Panc1 (cell line): ENCODE measurements around the gene TREX2. TPM values are rescaled to one million over a fixed set of nuclear protein-coding genes. Genes with fewer than 3 reads are reported as not detected.

Source experiments
- ATAC-seq: fragments of 200-7000 bp; cut with Tn5 transposase; 2 replicates; pipeline ENCODE4 v1.9.1; 2020; ENCODE audit warnings: mild to moderate bottlenecking, moderate library complexity
- BruUV-seq: library from RNA; stranded (reverse); fragments of 400-500 nt; replicated peaks from 2 replicates; lab custom pipeline; 2021; lab: Mats Ljungman, UMichigan
- CTCF ChIA-PET: fragments of 300-600 bp; sonication (Branson Sonifier 250); formaldehyde crosslinking; loops from one replicate; lab custom pipeline; 2022; ENCODE audit warnings: antibody characterized with exemption; lab: Charles Lee
- POLR2A ChIA-PET: fragments of 300-600 bp; sonication (Branson Sonifier 250); formaldehyde crosslinking; loops from one replicate; lab custom pipeline; 2022; ENCODE audit warnings: antibody characterized with exemption; lab: Charles Lee
- DNase-seq: peaks from one replicate; pipeline ENCODE4 v3.0.0-alpha.2; 2010; ENCODE audit warnings: low read depth, low spot score
- H3K27ac ChIP-seq: 2 replicates; pipeline ENCODE4 v1.5.1; 2011; ENCODE audit warnings: mild to moderate bottlenecking, low read length, inconsistent platforms
- H3K27me3 ChIP-seq: fragments of 200-500 bp; sonication (Bioruptor generic); 2 replicates; pipeline ENCODE4 v1.6.0; 2014; ENCODE audit warnings: low read length, inconsistent platforms; ENCODE audit not compliant: control insufficient read depth, insufficient read depth
- H3K36me3 ChIP-seq: fragments of 200-500 bp; sonication (Bioruptor generic); 2 replicates; pipeline ENCODE4 v1.5.1; 2014; ENCODE audit warnings: inconsistent platforms, mild to moderate bottlenecking, low read length, moderate library complexity; ENCODE audit not compliant: control insufficient read depth, insufficient read depth
- H3K4me1 ChIP-seq: 2 replicates; pipeline ENCODE4 v1.5.1; 2011; ENCODE audit warnings: inconsistent platforms, mild to moderate bottlenecking, low read length, moderate library complexity; ENCODE audit not compliant: control insufficient read depth, insufficient read depth
- H3K4me3 ChIP-seq, 2 experiments: 2 replicates each; pipeline ENCODE4 v1.5.1; 2011 to 2012; ENCODE audit warnings: low read depth in 2 of 2, low read length in 2 of 2, mild to moderate bottlenecking in 2 of 2, inconsistent platforms in 1 of 2, moderate library complexity in 1 of 2
- H3K9me3 ChIP-seq: fragments of 200-500 bp; sonication (Bioruptor generic); 2 replicates; pipeline ENCODE4 v1.5.1; 2014; ENCODE audit warnings: low read depth, mild to moderate bottlenecking, inconsistent platforms, low read length, moderate library complexity; ENCODE audit not compliant: control insufficient read depth, insufficient read depth
- POLR2AphosphoS5 ChIP-seq: IDR thresholded peaks from 2 replicates; pipeline ENCODE4 v1.6.1; 2012; ENCODE audit warnings: mild to moderate bottlenecking, low read depth, low read length, moderate library complexity
- SIN3A ChIP-seq: IDR thresholded peaks from 2 replicates; pipeline ENCODE4 v1.6.1; 2012; ENCODE audit warnings: low read depth, mild to moderate bottlenecking, low read length, moderate library complexity, borderline replicate concordance; ENCODE audit not compliant: insufficient read depth
- TCF7L2 ChIP-seq: IDR thresholded peaks from 2 replicates; pipeline ENCODE4 v1.6.1; 2011; ENCODE audit warnings: mild to moderate bottlenecking, low read depth, low read length, inconsistent platforms
- in situ Hi-C: cut with HindIII; loops from 2 replicates; pipeline ENCODE4 v1.10.0; 2016; ENCODE audit warnings: low sequenced_read_pairs, low pct_unique_long_range_greater_than_20kb
- intact Hi-C: fragments of 100-400 bp; cut with micrococcal nuclease; formaldehyde crosslinking; loops from one replicate; pipeline ENCODE4 v1.10.0; 2022; ENCODE audit not compliant: unreplicated experiment
- total RNA-seq: library from RNA; stranded (reverse); gene quantifications from one replicate; pipeline ENCODE4 v1.2.1, GENCODE V29; 2021; ENCODE audit not compliant: unreplicated experiment
- TF ChIP-seq, protein P1 (sequence below): fragments of 450-650 bp; IDR thresholded peaks from 2 replicates; pipeline ENCODE4 v1.5.1; 2017; ENCODE audit warnings: mild to moderate bottlenecking
- TF ChIP-seq, protein P2 (sequence below), 2 experiments: IDR thresholded peaks; 2 replicates each; pipeline ENCODE4 v1.6.1; 2011 to 2012; ENCODE audit warnings: low read depth in 2 of 2, control low read depth in 1 of 2, low read length in 1 of 2, mild to moderate bottlenecking in 1 of 2, moderate library complexity in 1 of 2; ENCODE audit not compliant: insufficient read depth in 1 of 2

Gene TREX2
- total RNA-seq, 1 experiment from 2014 or later, result 2.4 TPM

DNA sequence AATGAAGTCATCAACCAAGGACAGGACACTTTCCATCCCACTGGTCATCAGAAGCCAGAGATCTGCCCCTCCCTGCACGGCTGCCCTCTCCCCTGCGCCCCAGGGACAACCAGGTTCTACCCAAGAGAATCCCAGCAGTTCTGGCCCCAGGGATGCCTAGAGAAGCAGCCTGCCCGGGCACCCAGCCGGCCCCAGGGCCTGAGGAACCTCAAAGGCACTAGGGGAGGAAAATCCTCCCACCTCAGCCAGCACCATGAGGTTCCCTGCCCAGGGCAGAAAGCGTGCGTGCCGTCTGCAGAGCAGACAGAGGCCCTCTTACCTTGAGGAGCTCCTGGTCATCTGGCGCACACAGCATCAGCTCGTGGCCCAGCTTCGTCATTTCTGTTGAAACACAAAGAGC is 16.4 kb upstream of the TREX2 start:
- Histone ChIP-seq H3K4me1 (no peaks in the 10 kb centered on the region), H3K36me3 (no peaks in the 10 kb centered on the region), H3K27me3 (no peaks in the 10 kb centered on the region), H3K27ac (no peak overlapping the region), H3K4me3 (no peak overlapping the region), H3K9me3 (no peaks in the 10 kb centered on the region)
- BruUV-seq, result no TSS peak
- DNase-seq, result no peak
- intact Hi-C loops, result no loop called here
- no peak for TF ChIP-seq TCF7L2
- TF ChIP-seq, protein P1, sequence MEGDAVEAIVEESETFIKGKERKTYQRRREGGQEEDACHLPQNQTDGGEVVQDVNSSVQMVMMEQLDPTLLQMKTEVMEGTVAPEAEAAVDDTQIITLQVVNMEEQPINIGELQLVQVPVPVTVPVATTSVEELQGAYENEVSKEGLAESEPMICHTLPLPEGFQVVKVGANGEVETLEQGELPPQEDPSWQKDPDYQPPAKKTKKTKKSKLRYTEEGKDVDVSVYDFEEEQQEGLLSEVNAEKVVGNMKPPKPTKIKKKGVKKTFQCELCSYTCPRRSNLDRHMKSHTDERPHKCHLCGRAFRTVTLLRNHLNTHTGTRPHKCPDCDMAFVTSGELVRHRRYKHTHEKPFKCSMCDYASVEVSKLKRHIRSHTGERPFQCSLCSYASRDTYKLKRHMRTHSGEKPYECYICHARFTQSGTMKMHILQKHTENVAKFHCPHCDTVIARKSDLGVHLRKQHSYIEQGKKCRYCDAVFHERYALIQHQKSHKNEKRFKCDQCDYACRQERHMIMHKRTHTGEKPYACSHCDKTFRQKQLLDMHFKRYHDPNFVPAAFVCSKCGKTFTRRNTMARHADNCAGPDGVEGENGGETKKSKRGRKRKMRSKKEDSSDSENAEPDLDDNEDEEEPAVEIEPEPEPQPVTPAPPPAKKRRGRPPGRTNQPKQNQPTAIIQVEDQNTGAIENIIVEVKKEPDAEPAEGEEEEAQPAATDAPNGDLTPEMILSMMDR, result no peak
- TF ChIP-seq, protein P2, sequence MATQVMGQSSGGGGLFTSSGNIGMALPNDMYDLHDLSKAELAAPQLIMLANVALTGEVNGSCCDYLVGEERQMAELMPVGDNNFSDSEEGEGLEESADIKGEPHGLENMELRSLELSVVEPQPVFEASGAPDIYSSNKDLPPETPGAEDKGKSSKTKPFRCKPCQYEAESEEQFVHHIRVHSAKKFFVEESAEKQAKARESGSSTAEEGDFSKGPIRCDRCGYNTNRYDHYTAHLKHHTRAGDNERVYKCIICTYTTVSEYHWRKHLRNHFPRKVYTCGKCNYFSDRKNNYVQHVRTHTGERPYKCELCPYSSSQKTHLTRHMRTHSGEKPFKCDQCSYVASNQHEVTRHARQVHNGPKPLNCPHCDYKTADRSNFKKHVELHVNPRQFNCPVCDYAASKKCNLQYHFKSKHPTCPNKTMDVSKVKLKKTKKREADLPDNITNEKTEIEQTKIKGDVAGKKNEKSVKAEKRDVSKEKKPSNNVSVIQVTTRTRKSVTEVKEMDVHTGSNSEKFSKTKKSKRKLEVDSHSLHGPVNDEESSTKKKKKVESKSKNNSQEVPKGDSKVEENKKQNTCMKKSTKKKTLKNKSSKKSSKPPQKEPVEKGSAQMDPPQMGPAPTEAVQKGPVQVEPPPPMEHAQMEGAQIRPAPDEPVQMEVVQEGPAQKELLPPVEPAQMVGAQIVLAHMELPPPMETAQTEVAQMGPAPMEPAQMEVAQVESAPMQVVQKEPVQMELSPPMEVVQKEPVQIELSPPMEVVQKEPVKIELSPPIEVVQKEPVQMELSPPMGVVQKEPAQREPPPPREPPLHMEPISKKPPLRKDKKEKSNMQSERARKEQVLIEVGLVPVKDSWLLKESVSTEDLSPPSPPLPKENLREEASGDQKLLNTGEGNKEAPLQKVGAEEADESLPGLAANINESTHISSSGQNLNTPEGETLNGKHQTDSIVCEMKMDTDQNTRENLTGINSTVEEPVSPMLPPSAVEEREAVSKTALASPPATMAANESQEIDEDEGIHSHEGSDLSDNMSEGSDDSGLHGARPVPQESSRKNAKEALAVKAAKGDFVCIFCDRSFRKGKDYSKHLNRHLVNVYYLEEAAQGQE (IDR thresholded peaks at IDR 0.05; ENCODE audit: insufficient read depth in 1 of 2, low read depth in 2 of 2, low read length in 1 of 2), result no peak
- TF ChIP-seq SIN3A, result no peak
- TF ChIP-seq POLR2AphosphoS5, result no peak
- no peak for ATAC-seq
- in situ Hi-C loops, result no loop called here
- POLR2A ChIA-PET, result no interaction called here
- CTCF ChIA-PET, result no interaction called here

DNA sequence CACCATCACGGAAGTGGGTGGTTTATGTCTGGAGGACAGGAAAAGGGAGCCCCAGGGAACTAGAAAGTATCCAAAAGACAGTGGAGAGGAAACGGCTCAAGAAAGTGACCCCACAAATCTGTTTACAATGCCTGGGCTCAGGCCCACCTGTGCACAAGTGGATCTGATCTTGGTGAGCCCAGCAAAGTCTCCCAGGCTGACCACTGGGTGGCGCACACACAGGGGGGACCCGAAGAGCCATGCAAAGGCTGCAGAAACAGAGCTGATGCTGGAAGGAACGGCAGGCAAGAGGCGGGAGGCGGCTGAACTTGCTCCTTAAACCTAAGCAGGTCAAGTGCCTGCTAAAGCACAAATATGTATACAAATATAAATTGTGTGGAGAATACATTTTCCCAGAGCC is 15.0 kb upstream of the TREX2 start:
- intact Hi-C loops (loop anchor here (1.0 kb wide), 1 partner anchor 46 kb away; no protein-coding TSS in a partner anchor), in situ Hi-C loops (no loop called here)
- BruUV-seq, result no TSS peak
- TF ChIP-seq, protein P2 (IDR thresholded peaks at IDR 0.05; ENCODE audit: insufficient read depth in 1 of 2, low read depth in 2 of 2, low read length in 1 of 2), result no peak
- TF ChIP-seq, protein P1, result no peak
- TF ChIP-seq TCF7L2, result no peak
- DNase-seq (no peak), ATAC-seq (peak; percentile 89)
- CTCF ChIA-PET, result interaction anchor here (0.6 to 1.5 kb wide), 6 partner anchors 9 to 151 kb away, joined by 3 to 14 read pairs (median 6); partner anchors contain the start of gene HAUS7
- Histone ChIP-seq H3K27me3 (no peaks in the 10 kb centered on the region), H3K9me3 (no peaks in the 10 kb centered on the region), H3K4me3 (no peak overlapping the region), H3K27ac (no peak overlapping the region), H3K36me3 (no peaks in the 10 kb centered on the region), H3K4me1 (no peaks in the 10 kb centered on the region)
- POLR2A ChIA-PET, result no interaction called here
